SJSA1 (cell line): ENCODE measurements around the gene AIP. TPM values are rescaled to one million over a fixed set of nuclear protein-coding genes. Genes with fewer than 3 reads are reported as not detected.
A peak's percentile ranks its signal among the peaks of the same experiment; 100 is the strongest.

Source experiments
- DNase-seq, 2 experiments: peaks; one replicate each; pipeline ENCODE4 v3.0.0-alpha.2; 2015 to 2020; ENCODE audit warnings: low spot score in 2 of 2, low read depth in 1 of 2
- H3K27ac ChIP-seq: fragments of 250-450 bp; sonication (Bioruptor Pico); 2 replicates; pipeline ENCODE4 v1.5.1; 2020; ENCODE audit warnings: mild to moderate bottlenecking, moderate library complexity
- H3K27me3 ChIP-seq: fragments of 250-450 bp; sonication (Bioruptor Pico); replicated peaks from 2 replicates; pipeline ENCODE4 v1.5.1; 2020; ENCODE audit warnings: mild to moderate bottlenecking, moderate library complexity
- H3K36me3 ChIP-seq: fragments of 250-450 bp; sonication (Bioruptor Pico); 2 replicates; pipeline ENCODE4 v1.5.1; 2020; ENCODE audit warnings: mild to moderate bottlenecking
- H3K4me1 ChIP-seq: fragments of 250-450 bp; sonication (Bioruptor Pico); replicated peaks from 2 replicates; pipeline ENCODE4 v1.6.1; 2021; ENCODE audit warnings: mild to moderate bottlenecking
- H3K4me3 ChIP-seq: fragments of 250-450 bp; sonication (Bioruptor Pico); 2 replicates; pipeline ENCODE4 v1.5.1; 2020; ENCODE audit warnings: mild to moderate bottlenecking
- H3K9me3 ChIP-seq: fragments of 250-450 bp; sonication (Bioruptor Pico); replicated peaks from 2 replicates; pipeline ENCODE4 v1.5.1; 2020; ENCODE audit warnings: mild to moderate bottlenecking
- total RNA-seq: library from RNA; depleted of rRNA; stranded (reverse); fragments of >200 nt; shearing (Covaris generic); gene quantifications from 2 replicates; pipeline ENCODE4 v1.2.3, GENCODE V29; 2014; rRNA removed

The AIP gene
- 184 and 185 TPM in 2 replicates for total RNA-seq

- DNase-seq: peak; percentile 100
- no peaks in the 10 kb centered on the region for H3K27me3 ChIP-seq
Measured at GRCh38 chr11:67482827-67483798, at the start of gene AIP. Gene AIP, plus strand, starts transcription at chr11:67483026. Its CDS starts 133 bp downstream, at chr11:67483159.

GRCh38 chr11:67433536-67434394 lies 49.1 kb upstream of the AIP start:
- Histone ChIP-seq H3K27ac (no peak overlapping the region), H3K9me3 (no peaks in the 10 kb centered on the region), H3K4me3 (no peak overlapping the region), H3K36me3 (peaks cover 94% of the 10 kb centered on the region), H3K4me1 (peaks cover 6% of the 10 kb centered on the region), H3K27me3 (no peaks in the 10 kb centered on the region)
- no peak for DNase-seq

More at GRCh38 chr11:67482827-67483798, at the start of gene AIP:
- Histone ChIP-seq H3K9me3 (0 out of 2 replicates have a peak, but pooled peaks cover 3% of the 10 kb centered on the region), H3K36me3 (peaks cover 19% of the 10 kb centered on the region), H3K27ac (peak within 1 kb of the TSS; percentile 53), H3K4me3 (peak within 1 kb of the TSS; percentile 48), H3K4me1 (peaks cover 11% of the 10 kb centered on the region)

- Histone ChIP-seq H3K4me3 (no peak overlapping the region), H3K9me3 (no peaks in the 10 kb centered on the region), H3K27me3 (no peaks in the 10 kb centered on the region), H3K36me3 (peaks cover 96% of the 10 kb centered on the region), H3K27ac (no peak overlapping the region), H3K4me1 (peaks cover under 1% of the 10 kb centered on the region)
- no peak for DNase-seq
Measured at GRCh38 chr11:67434395-67434881, 48.4 kb upstream of the AIP start.

GRCh38 chr11:67435031-67435726 lies 47.6 kb upstream of the AIP start:
- H3K27ac ChIP-seq: no peak overlapping the region
- no peaks in the 10 kb centered on the region for H3K9me3 ChIP-seq
- DNase-seq: no peak
- peaks cover 96% of the 10 kb centered on the region for H3K36me3 ChIP-seq
- H3K4me1 ChIP-seq: no peaks in the 10 kb centered on the region
- H3K27me3 ChIP-seq: no peaks in the 10 kb centered on the region
- no peak overlapping the region for H3K4me3 ChIP-seq

GRCh38 chr11:67435727-67436458 lies 46.9 kb upstream of the AIP start:
- H3K9me3 ChIP-seq: no peaks in the 10 kb centered on the region
- DNase-seq: no peak
- H3K4me1 ChIP-seq: no peaks in the 10 kb centered on the region
- peaks cover 96% of the 10 kb centered on the region for H3K36me3 ChIP-seq
- no peaks in the 10 kb centered on the region for H3K27me3 ChIP-seq
- H3K4me3 ChIP-seq: no peak overlapping the region
- H3K27ac ChIP-seq: no peak overlapping the region

- peaks cover 96% of the 10 kb centered on the region for H3K36me3 ChIP-seq
- no peak overlapping the region for H3K4me3 ChIP-seq
- no peaks in the 10 kb centered on the region for H3K27me3 ChIP-seq
- H3K4me1 ChIP-seq: no peaks in the 10 kb centered on the region
- no peaks in the 10 kb centered on the region for H3K9me3 ChIP-seq
- no peak overlapping the region for H3K27ac ChIP-seq
- no peak for DNase-seq
Measured at GRCh38 chr11:67436459-67437081, 46.3 kb upstream of the AIP start.

- Histone ChIP-seq H3K36me3 (peaks cover 96% of the 10 kb centered on the region), H3K27me3 (no peaks in the 10 kb centered on the region), H3K4me3 (no peak within 1 kb of the TSS), H3K4me1 (peaks cover 4% of the 10 kb centered on the region), H3K9me3 (no peaks in the 10 kb centered on the region), H3K27ac (no peak within 1 kb of the TSS)
- DNase-seq: no peak
Measured at GRCh38 chr11:67437082-67437808, 45.6 kb upstream of the AIP start, which contains the start of gene PTPRCAP. Gene PTPRCAP, minus strand, starts transcription at chr11:67437682. Its CDS starts 63 bp downstream, at chr11:67437619.

- Histone ChIP-seq H3K4me1 (peaks cover 9% of the 10 kb centered on the region), H3K9me3 (no peaks in the 10 kb centered on the region), H3K36me3 (peaks cover 96% of the 10 kb centered on the region), H3K27me3 (no peaks in the 10 kb centered on the region), H3K4me3 (no peak overlapping the region), H3K27ac (no peak overlapping the region)
- no peak for DNase-seq
Measured at GRCh38 chr11:67437809-67438157, 45.0 kb upstream of the AIP start.

GRCh38 chr11:67438158-67438902 lies 44.5 kb upstream of the AIP start:
- Histone ChIP-seq H3K4me1 (peaks cover 11% of the 10 kb centered on the region), H3K4me3 (no peak overlapping the region), H3K27ac (no peak overlapping the region), H3K9me3 (no peaks in the 10 kb centered on the region), H3K36me3 (peaks cover 94% of the 10 kb centered on the region), H3K27me3 (no peaks in the 10 kb centered on the region)
- no peak for DNase-seq

GRCh38 chr11:67439321-67440228 lies 43.3 kb upstream of the AIP start:
- DNase-seq: peak in 1 of 2 experiments; percentile 50
- Histone ChIP-seq H3K27ac (no peak overlapping the region), H3K9me3 (no peaks in the 10 kb centered on the region), H3K36me3 (peaks cover 82% of the 10 kb centered on the region), H3K27me3 (no peaks in the 10 kb centered on the region), H3K4me3 (no peak overlapping the region), H3K4me1 (peaks cover 18% of the 10 kb centered on the region)
